Measurements from ENCODE around the gene B4GALNT1.
"Not testable (repeated sequence)": the region's sequence is repeated elsewhere in the genome, so short reads cannot be mapped to it uniquely, and the experiment has no call there.

B4GALNT1 gene

GRCh38 chr12:57620245-57620935 lies 12.6 kb downstream of the B4GALNT1 start:
- DNase-seq, result no peak

- DNase-seq, result no peak
Measured at GRCh38 chr12:57619434-57620244, 13.4 kb downstream of the B4GALNT1 start.

GRCh38 chr12:57618966-57619433 lies 14.0 kb downstream of the B4GALNT1 start:
- DNase-seq, result no peak

GRCh38 chr12:57618431-57618830 lies 14.6 kb downstream of the B4GALNT1 start:
- DNase-seq, result not testable (repeated sequence)

- no peak for DNase-seq
Measured at GRCh38 chr12:57617942-57618341, 15.1 kb downstream of the B4GALNT1 start.

- DNase-seq, result no peak
Measured at GRCh38 chr12:57616383-57617101, 16.5 kb downstream of the B4GALNT1 start.

GRCh38 chr12:57615637-57616036 lies 17.4 kb downstream of the B4GALNT1 start:
- no peak for DNase-seq

GRCh38 chr12:57614948-57615500 lies 18.0 kb downstream of the B4GALNT1 start:
- no peak for DNase-seq

- no peak for DNase-seq
Measured at GRCh38 chr12:57614178-57614947, 18.6 kb downstream of the B4GALNT1 start.

- peak; percentile 10 for DNase-seq
Measured at GRCh38 chr12:57613427-57614109, 19.4 kb downstream of the B4GALNT1 start.

- no peak for DNase-seq
Measured at GRCh38 chr12:57612711-57613426, 20.1 kb downstream of the B4GALNT1 start.

- DNase-seq, result peak; percentile 15
Measured at GRCh38 chr12:57611827-57612710, 20.9 kb downstream of the B4GALNT1 start.

- DNase-seq, result peak; percentile 94
Measured at GRCh38 chr12:57611108-57611826, 21.7 kb downstream of the B4GALNT1 start, which contains the start of gene ARHGEF25. Gene ARHGEF25, plus strand, starts transcription at chr12:57611435. Its CDS starts 460 bp downstream, at chr12:57611895.

- peak; percentile 74 for DNase-seq
Measured at GRCh38 chr12:57610554-57611107, 22.4 kb downstream of the B4GALNT1 start.

- peak; percentile 70 for DNase-seq
Measured at GRCh38 chr12:57609781-57610553, 23.0 kb downstream of the B4GALNT1 start.

- DNase-seq, result peak; percentile 52
Measured at GRCh38 chr12:57609101-57609780, 23.8 kb downstream of the B4GALNT1 start.

GRCh38 chr12:57607958-57608663 lies 24.9 kb downstream of the B4GALNT1 start:
- no peak for DNase-seq

Data from right hindlimb (tissue), 1 donor.